Measurements from ENCODE around the gene EYA3. TPM values are rescaled to one million over a fixed set of nuclear protein-coding genes. Genes with fewer than 3 reads are reported as not detected.

EYA3 gene
- total RNA-seq, 4 donors from 2014 or later, result 8.2 to 11.9 (median 8.7) TPM

GRCh38 chr1:28066393-28067154, 21.8 kb downstream of the EYA3 start:
- Histone ChIP-seq H3K27me3 (no peaks in the 10 kb centered on the region), H3K4me3 (no peak overlapping the region), H3K9me3 (no peaks in the 10 kb centered on the region), H3K36me3 (peaks cover 0 to 8% (median 3%) of the 10 kb centered on the region in 4 donors), H3K27ac (replicated peaks in 1 of 4) (no peak overlapping the region), H3K4me1 (peaks cover 0 to 14% (median 6%) of the 10 kb centered on the region in 4 donors)
- intact Hi-C loops (cut with DNase I), result no loop called here
- TF ChIP-seq POLR2A (IDR thresholded peaks at IDR 0.05; ENCODE audit: low read depth), result no peak
- no peak for TF ChIP-seq EP300 (IDR thresholded peaks at IDR 0.05)
- TF ChIP-seq CTCF (IDR thresholded peaks at IDR 0.05), result no peak
- no peak for TF ChIP-seq POLR2AphosphoS5 (IDR thresholded peaks at IDR 0.05)
- WGBS, result 59% methylated on average over 3 of the region's 3 CpGs
- no peak for DNase-seq (ENCODE audit: extremely low spot score)

- Histone ChIP-seq H3K27me3 (no peaks in the 10 kb centered on the region), H3K4me3 (no peak overlapping the region), H3K4me1 (peaks cover 0 to 14% (median 8%) of the 10 kb centered on the region in 4 donors), H3K27ac (replicated peaks in 1 of 4) (no peak overlapping the region), H3K36me3 (peaks cover 0 to 8% (median 3%) of the 10 kb centered on the region in 4 donors), H3K9me3 (no peaks in the 10 kb centered on the region)
- 60% methylated on average over 5 of the region's 5 CpGs for WGBS
- no peak for DNase-seq (ENCODE audit: extremely low spot score)
- intact Hi-C loops (cut with DNase I), result no loop called here
- no peak for TF ChIP-seq EP300 (IDR thresholded peaks at IDR 0.05)
- TF ChIP-seq POLR2AphosphoS5 (IDR thresholded peaks at IDR 0.05), result no peak
- TF ChIP-seq CTCF (IDR thresholded peaks at IDR 0.05), result no peak
- no peak for TF ChIP-seq POLR2A (IDR thresholded peaks at IDR 0.05; ENCODE audit: low read depth)
Observed at GRCh38 chr1:28064064-28064463, 24.3 kb downstream of the EYA3 start.

- Histone ChIP-seq H3K4me1 (peaks cover 0 to 13% (median 10%) of the 10 kb centered on the region in 4 donors), H3K27me3 (no peaks in the 10 kb centered on the region), H3K9me3 (no peaks in the 10 kb centered on the region), H3K36me3 (peaks cover 0 to 8% (median 3%) of the 10 kb centered on the region in 4 donors), H3K27ac (replicated peaks in 1 of 4) (no peak overlapping the region), H3K4me3 (no peak overlapping the region)
- no peak for TF ChIP-seq CTCF (IDR thresholded peaks at IDR 0.05)
- no peak for TF ChIP-seq POLR2A (IDR thresholded peaks at IDR 0.05; ENCODE audit: low read depth)
- no peak for TF ChIP-seq EP300 (IDR thresholded peaks at IDR 0.05)
- TF ChIP-seq POLR2AphosphoS5 (IDR thresholded peaks at IDR 0.05), result no peak
- intact Hi-C loops (cut with DNase I), result no loop called here
- WGBS, result 81% methylated on average over 7 of the region's 7 CpGs
- no peak for DNase-seq (ENCODE audit: extremely low spot score)
Observed at GRCh38 chr1:28062806-28063205, 25.6 kb downstream of the EYA3 start.

DNA sequence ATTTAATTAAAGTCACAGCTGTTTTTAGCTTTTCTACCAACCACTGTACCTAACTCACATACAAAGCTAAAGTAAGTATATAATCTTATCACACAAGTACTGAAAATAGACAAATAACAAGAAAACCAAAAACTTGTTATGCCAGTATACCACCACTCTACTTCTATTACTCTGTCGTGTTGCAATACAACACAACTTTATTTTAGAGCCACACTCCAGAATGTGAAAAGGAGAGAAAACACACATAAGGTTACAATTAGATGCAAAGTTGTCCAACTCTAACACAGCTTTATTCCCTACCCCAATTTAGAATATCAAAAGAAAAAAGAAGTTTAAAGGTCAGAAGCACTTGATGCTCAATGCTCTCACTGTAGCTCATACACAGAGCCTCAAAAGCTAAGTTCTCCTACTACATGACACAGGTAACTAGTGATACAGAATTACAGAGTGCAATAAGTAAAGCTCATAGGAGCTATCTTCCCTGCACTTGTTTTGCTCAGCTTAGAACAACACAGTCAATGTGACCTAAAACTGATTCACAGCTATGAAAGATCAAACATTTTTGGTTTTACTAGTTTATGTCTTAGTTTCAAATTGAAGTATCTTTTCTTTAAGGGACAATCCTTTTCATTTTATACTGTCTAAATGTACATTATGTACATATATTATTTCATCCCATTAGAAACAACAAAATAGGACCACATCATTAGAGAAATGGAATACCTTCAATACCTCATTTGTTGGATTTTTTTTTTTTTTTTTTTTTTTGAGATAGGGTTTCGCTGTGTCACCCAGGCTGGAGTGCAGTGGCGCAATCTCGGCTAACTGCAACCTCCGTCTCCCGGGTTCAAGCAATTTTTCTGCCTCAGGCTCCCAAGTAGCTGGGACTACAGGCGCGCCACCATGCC, 29.2 kb downstream of the EYA3 start:
- Histone ChIP-seq H3K9me3 (no peaks in the 10 kb centered on the region), H3K27me3 (no peaks in the 10 kb centered on the region), H3K27ac (replicated peaks in 1 of 4) (no peak overlapping the region), H3K36me3 (peaks cover 0 to 16% (median 1%) of the 10 kb centered on the region in 4 donors), H3K4me1 (peaks cover 0 to 10% (median 0%) of the 10 kb centered on the region in 4 donors), H3K4me3 (no peak overlapping the region)
- TF ChIP-seq POLR2AphosphoS5 (IDR thresholded peaks at IDR 0.05) (no peak), EP300 (IDR thresholded peaks at IDR 0.05) (no peak), CTCF (IDR thresholded peaks at IDR 0.05) (no peak)
- 86% methylated on average over 8 of the region's 8 CpGs for WGBS
- intact Hi-C loops (cut with DNase I), result loop anchor here (1.0 kb wide), 1 partner anchor 48 kb away; no protein-coding TSS in a partner anchor
- DNase-seq (ENCODE audit: extremely low spot score), result no peak
